ENCODE measurements around the gene LGMN.

The LGMN gene

GRCh38 chr14:92675976-92676375, 72.5 kb downstream of the LGMN start:
- DNase-seq (ENCODE audit: low read depth in 2 of 2), result no peak

GRCh38 chr14:92675421-92675820, 73.0 kb downstream of the LGMN start:
- no peak for DNase-seq (ENCODE audit: low read depth in 2 of 2)

- DNase-seq (ENCODE audit: low read depth in 2 of 2), result no peak
Observed at GRCh38 chr14:92673601-92674150, 74.8 kb downstream of the LGMN start.

GRCh38 chr14:92670643-92671366, 77.6 kb downstream of the LGMN start:
- DNase-seq (ENCODE audit: low read depth in 2 of 2), result no peak

GRCh38 chr14:92670160-92670559, 78.3 kb downstream of the LGMN start:
- DNase-seq (ENCODE audit: low read depth in 2 of 2), result no peak

GRCh38 chr14:92668276-92668973, 80.0 kb downstream of the LGMN start:
- no peak for DNase-seq (ENCODE audit: low read depth in 2 of 2)

GRCh38 chr14:92666251-92666650, 82.2 kb downstream of the LGMN start:
- no peak for DNase-seq (ENCODE audit: low read depth in 2 of 2)

GRCh38 chr14:92665661-92666110, 82.7 kb downstream of the LGMN start:
- DNase-seq (ENCODE audit: low read depth in 2 of 2), result no peak

GRCh38 chr14:92663049-92663448, 85.4 kb downstream of the LGMN start:
- no peak for DNase-seq (ENCODE audit: low read depth in 2 of 2)

GRCh38 chr14:92660571-92660970, 87.9 kb downstream of the LGMN start:
- DNase-seq (ENCODE audit: low read depth in 2 of 2), result no peak

GRCh38 chr14:92659765-92660561, 88.5 kb downstream of the LGMN start:
- DNase-seq (ENCODE audit: low read depth in 2 of 2), result no peak

- DNase-seq (ENCODE audit: low read depth in 2 of 2), result no peak
Observed at GRCh38 chr14:92658684-92659083, 89.7 kb downstream of the LGMN start.

- DNase-seq (ENCODE audit: low read depth in 2 of 2), result no peak
Observed at GRCh38 chr14:92658160-92658559, 90.3 kb downstream of the LGMN start.

GRCh38 chr14:92657457-92658142, 90.8 kb downstream of the LGMN start:
- no peak for DNase-seq (ENCODE audit: low read depth in 2 of 2)

GRCh38 chr14:92656306-92657081, 91.9 kb downstream of the LGMN start:
- no peak for DNase-seq (ENCODE audit: low read depth in 2 of 2)

GRCh38 chr14:92655419-92656201, 92.8 kb downstream of the LGMN start:
- DNase-seq (ENCODE audit: low read depth in 2 of 2), result no peak

GRCh38 chr14:92654239-92654901, 94.1 kb downstream of the LGMN start:
- DNase-seq (ENCODE audit: low read depth in 2 of 2), result no peak

Data from activated CD4-positive, alpha-beta T cell treated with anti-CD3 and anti-CD28 coated beads for 24 hours (primary cell).